Measurements from ENCODE around the gene PPARG. TPM values are rescaled to one million over a fixed set of nuclear protein-coding genes. Genes with fewer than 3 reads are reported as not detected.

PPARG gene
- total RNA-seq, 4 donors from 2014 or later = 20.0 to 64.2 (median 29.6) TPM

GRCh38 chr3:12318758-12319621 is 30.1 kb downstream of the PPARG start:
- no peak for DNase-seq (ENCODE audit: low spot score in 2 of 2)
- no peaks in the 10 kb centered on the region for H3K27me3 ChIP-seq
- H3K9me3 ChIP-seq = no peaks in the 10 kb centered on the region
- H3K4me3 ChIP-seq = no peak overlapping the region
- no peak overlapping the region for H3K27ac ChIP-seq
- H3K36me3 ChIP-seq = no peaks in the 10 kb centered on the region
- TF ChIP-seq EP300 (IDR thresholded peaks at IDR 0.05) = peak; percentile 40 to 49
- TF ChIP-seq, protein P1, sequence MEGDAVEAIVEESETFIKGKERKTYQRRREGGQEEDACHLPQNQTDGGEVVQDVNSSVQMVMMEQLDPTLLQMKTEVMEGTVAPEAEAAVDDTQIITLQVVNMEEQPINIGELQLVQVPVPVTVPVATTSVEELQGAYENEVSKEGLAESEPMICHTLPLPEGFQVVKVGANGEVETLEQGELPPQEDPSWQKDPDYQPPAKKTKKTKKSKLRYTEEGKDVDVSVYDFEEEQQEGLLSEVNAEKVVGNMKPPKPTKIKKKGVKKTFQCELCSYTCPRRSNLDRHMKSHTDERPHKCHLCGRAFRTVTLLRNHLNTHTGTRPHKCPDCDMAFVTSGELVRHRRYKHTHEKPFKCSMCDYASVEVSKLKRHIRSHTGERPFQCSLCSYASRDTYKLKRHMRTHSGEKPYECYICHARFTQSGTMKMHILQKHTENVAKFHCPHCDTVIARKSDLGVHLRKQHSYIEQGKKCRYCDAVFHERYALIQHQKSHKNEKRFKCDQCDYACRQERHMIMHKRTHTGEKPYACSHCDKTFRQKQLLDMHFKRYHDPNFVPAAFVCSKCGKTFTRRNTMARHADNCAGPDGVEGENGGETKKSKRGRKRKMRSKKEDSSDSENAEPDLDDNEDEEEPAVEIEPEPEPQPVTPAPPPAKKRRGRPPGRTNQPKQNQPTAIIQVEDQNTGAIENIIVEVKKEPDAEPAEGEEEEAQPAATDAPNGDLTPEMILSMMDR (IDR thresholded peaks at IDR 0.05) = no peak
- TF ChIP-seq POLR2A (IDR thresholded peaks at IDR 0.05) = no peak
- peaks cover 0 to 7% (median 2%) of the 10 kb centered on the region in 4 donors for H3K4me1 ChIP-seq
- 37 to 42% methylated on average over 5 of the region's 5 CpGs for WGBS, 2 donors

GRCh38 chr3:12321015-12321414 is 32.1 kb downstream of the PPARG start:
- H3K9me3 ChIP-seq = no peaks in the 10 kb centered on the region
- WGBS, 2 donors = 69 to 79% methylated on average over 2 of the region's 2 CpGs
- DNase-seq (ENCODE audit: low spot score in 2 of 2) = no peak
- peaks cover 0 to 7% (median 2%) of the 10 kb centered on the region in 4 donors for H3K4me1 ChIP-seq
- no peaks in the 10 kb centered on the region for H3K36me3 ChIP-seq
- H3K27me3 ChIP-seq = no peaks in the 10 kb centered on the region
- H3K4me3 ChIP-seq = no peak overlapping the region
- TF ChIP-seq EP300 (IDR thresholded peaks at IDR 0.05) (no peak), POLR2A (IDR thresholded peaks at IDR 0.05) (no peak)
- TF ChIP-seq, protein P1 (IDR thresholded peaks at IDR 0.05) = no peak
- no peak overlapping the region for H3K27ac ChIP-seq

DNA sequence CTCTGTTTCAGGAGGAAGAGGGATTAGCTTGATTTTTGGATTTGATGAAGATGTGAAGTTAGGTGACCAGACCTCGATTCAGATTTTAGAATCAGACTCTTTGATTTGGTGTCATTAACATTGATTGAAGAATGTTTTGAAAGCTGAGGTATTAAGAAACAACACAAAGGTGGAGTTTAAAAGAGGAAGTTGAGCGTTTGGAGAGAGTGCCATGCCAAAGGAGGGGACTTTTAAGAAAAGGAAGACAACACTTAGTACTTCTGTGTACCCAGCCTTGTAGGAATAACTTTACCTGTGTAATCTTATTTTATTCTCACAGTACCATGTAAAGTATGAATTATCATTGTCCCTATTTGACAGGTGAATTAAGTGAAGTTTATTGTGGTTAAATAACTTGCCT is 34.4 kb downstream of the PPARG start:
- H3K27ac ChIP-seq = no peak overlapping the region
- no peaks in the 10 kb centered on the region for H3K27me3 ChIP-seq
- TF ChIP-seq EP300 (IDR thresholded peaks at IDR 0.05) = no peak
- TF ChIP-seq POLR2A (IDR thresholded peaks at IDR 0.05) = no peak
- TF ChIP-seq, protein P1 (IDR thresholded peaks at IDR 0.05) = no peak
- H3K9me3 ChIP-seq = no peaks in the 10 kb centered on the region
- no peak overlapping the region for H3K4me3 ChIP-seq
- H3K4me1 ChIP-seq = peaks cover 0 to 11% (median 4%) of the 10 kb centered on the region in 4 donors
- H3K36me3 ChIP-seq = no peaks in the 10 kb centered on the region
- DNase-seq (ENCODE audit: low spot score in 2 of 2) = no peak
- WGBS, 2 donors = 60 to 77% methylated on average over 2 of the region's 2 CpGs

GRCh38 chr3:12325586-12326515 is 37.0 kb downstream of the PPARG start:
- Histone ChIP-seq H3K36me3 (no peaks in the 10 kb centered on the region), H3K4me1 (peaks cover 0 to 6% (median 0%) of the 10 kb centered on the region in 4 donors), H3K27me3 (no peaks in the 10 kb centered on the region), H3K27ac (no peak overlapping the region), H3K9me3 (no peaks in the 10 kb centered on the region), H3K4me3 (no peak overlapping the region)
- no peak for DNase-seq (ENCODE audit: low spot score in 2 of 2)
- TF ChIP-seq EP300 (IDR thresholded peaks at IDR 0.05) = no peak
- TF ChIP-seq, protein P1 (IDR thresholded peaks at IDR 0.05) = no peak
- no peak for TF ChIP-seq POLR2A (IDR thresholded peaks at IDR 0.05)
- WGBS, 2 donors = 70 to 78% methylated on average over 4 of the region's 4 CpGs
